Tibial nerve (tissue), 4 donors: ENCODE data around the gene OR9Q1.

Source experiments
- EP300 ChIP-seq, 2 donors: sonication (generic); formaldehyde crosslinking; IDR thresholded peaks; one replicate each; pipeline ENCODE4 v1.6.1; 2017; ENCODE audit warnings: antibody characterized with exemption in 2 of 2, mild to moderate bottlenecking in 1 of 2
- POLR2A ChIP-seq, 2 donors: fragments of 450-650 bp; IDR thresholded peaks; one replicate each; pipeline ENCODE4 v1.6.1; 2017; ENCODE audit warnings: antibody characterized with exemption in 2 of 2, mild to moderate bottlenecking in 2 of 2, moderate library complexity in 2 of 2
- TF ChIP-seq, protein P1 (sequence below), 5 experiments: fragments of 200-600 bp in 3 of 5; fragments of 450-650 bp in 2 of 5; sonication (generic) in 3 of 5; IDR thresholded peaks; one replicate each; pipeline ENCODE4 v1.5.1; 2016 to 2019; ENCODE audit warnings: antibody characterized with exemption in 5 of 5, mild to moderate bottlenecking in 3 of 5, moderate library complexity in 2 of 5

DNA sequence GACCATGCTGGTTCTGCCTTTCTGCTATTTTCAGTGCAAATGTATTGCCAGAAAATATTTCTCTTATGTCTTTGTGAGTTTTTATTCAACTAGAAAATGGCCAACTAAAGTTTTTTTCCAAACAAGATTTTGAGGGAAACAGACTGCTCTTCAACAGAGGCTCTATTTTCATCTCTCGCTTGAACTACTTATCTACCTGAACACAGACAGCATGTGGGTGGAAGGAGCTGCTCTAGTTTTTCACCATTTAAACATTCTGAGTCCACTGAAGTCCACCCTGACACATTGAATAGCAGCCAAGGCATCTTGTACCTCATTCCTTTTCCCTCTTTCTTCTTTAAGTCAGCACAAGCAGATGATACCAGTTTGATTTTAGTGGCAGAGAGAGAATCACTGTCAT, 111.5 kb downstream of the OR9Q1 start:
- TF ChIP-seq, protein P1, sequence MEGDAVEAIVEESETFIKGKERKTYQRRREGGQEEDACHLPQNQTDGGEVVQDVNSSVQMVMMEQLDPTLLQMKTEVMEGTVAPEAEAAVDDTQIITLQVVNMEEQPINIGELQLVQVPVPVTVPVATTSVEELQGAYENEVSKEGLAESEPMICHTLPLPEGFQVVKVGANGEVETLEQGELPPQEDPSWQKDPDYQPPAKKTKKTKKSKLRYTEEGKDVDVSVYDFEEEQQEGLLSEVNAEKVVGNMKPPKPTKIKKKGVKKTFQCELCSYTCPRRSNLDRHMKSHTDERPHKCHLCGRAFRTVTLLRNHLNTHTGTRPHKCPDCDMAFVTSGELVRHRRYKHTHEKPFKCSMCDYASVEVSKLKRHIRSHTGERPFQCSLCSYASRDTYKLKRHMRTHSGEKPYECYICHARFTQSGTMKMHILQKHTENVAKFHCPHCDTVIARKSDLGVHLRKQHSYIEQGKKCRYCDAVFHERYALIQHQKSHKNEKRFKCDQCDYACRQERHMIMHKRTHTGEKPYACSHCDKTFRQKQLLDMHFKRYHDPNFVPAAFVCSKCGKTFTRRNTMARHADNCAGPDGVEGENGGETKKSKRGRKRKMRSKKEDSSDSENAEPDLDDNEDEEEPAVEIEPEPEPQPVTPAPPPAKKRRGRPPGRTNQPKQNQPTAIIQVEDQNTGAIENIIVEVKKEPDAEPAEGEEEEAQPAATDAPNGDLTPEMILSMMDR (IDR thresholded peaks at IDR 0.05), result no peak
- TF ChIP-seq POLR2A (IDR thresholded peaks at IDR 0.05), result no peak
- TF ChIP-seq EP300 (IDR thresholded peaks at IDR 0.05), result no peak
